ENCODE data around the gene EEFSEC.
A peak's percentile ranks its signal among the peaks of the same experiment; 100 is the strongest.

EEFSEC gene

DNA sequence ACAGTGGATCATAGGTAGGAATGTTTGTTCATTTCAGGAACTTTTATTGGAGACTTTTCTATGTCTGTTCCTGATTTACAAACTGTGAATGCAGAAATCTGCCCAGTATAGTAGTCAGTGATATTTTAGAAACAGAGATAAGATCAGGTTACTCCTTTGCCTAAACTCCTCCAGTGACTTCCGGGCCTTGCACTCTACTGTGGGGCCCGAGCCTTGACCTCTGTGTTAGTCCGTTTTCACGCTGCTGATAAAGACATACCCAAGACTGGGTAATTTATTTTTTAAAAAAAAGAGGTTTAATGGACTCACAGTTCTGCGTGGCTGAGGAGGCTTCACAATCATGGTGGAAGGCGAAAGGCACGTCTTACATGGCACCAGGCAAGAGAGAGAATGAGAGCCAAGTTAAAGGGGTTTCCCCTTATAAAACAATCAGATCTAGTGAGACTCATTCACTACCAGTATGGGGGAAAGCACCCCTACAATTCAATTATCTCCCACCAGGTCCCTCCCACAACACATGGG lies 186.3 kb downstream of the EEFSEC start:
- no peak for DNase-seq

DNA sequence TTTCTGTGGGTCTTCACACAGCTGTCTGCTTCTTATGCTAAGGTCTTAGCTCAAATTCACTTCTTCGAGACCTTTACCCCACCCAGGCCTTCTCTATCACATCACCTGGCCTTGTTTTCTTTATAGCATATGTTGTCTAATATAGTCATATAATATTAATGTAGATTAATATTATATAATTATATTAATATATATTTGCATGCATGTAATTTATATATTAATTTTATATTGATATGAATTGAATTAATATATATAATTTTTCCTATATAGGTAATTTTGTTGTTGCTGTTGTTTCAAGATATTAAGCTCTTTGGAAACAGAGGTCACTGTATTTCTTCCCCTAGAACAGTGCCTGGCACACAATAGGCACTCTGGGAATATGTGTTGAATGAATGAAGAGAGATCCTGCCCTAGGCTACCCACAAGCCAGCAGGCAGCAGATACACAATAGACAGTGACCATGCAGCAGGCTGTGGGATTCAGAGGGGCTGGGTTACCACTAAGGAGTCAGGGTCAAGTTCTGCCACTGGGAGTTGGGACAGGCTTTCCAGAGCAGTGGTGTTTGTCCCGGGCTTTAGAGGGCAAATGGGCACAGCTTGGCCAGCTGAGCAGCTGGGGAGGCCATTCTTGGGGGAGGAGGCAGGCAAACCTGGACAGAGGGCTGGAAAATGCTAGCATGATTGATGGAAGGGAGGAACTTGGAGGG lies 187.1 kb downstream of the EEFSEC start:
- DNase-seq, result no peak

DNA sequence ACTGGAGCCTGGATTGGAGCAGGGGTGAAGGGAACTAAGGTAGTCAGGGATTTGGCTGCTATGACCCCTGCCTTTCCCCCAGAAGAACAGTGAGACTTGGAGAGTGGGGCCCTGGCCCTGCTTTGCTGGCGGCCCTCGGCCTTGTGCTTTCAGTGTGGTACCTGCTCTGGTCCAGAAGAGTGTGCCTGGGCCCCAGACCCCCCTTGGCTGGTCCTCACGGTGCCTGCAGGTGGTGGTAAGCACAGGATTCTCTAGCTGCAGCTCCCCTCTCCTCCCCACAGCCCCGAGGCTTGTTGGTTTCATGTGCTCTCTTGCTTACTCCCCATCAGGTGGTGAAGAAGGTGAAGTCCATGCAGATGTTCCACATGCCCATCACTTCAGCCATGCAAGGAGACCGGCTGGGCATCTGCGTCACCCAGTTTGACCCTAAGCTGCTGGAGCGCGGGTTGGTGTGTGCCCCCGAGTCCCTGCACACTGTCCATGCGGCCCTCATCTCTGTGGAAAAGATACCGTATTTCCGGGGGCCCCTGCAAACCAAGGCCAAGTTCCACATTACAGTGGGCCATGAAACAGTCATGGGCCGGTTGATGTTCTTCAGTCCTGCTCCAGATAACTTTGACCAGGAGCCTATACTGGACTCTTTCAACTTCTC lies 187.7 kb downstream of the EEFSEC start:
- no peak for DNase-seq

GRCh38 chr3:128341659-128342395 lies 188.5 kb downstream of the EEFSEC start:
- no peak for DNase-seq

DNA sequence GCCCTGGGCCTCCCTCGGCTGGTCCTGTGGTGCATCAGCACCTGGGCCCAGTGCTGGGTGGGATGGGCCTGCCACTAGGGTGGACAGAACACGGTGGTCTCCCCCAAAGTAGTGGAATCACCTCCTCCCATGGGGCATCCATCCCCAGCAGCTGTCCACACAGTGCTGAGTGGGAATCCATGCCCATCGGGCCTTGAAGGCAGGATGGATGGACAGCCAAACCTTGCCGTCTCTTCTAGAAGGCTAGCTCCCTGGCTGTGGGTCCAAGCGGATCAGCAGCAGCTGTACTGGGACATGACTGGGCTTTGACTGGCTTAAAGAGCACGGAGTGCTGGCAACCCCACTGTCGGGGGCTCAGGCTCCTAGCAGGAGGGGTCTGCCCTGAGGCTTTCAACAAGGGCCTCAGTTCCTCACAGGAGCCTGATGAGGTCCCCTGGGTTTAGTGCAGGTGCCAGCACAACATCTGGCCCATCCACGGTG lies 189.5 kb downstream of the EEFSEC start:
- no peak for DNase-seq

GRCh38 chr3:128343287-128344051 lies 190.2 kb downstream of the EEFSEC start:
- DNase-seq, result peak; percentile 44

GRCh38 chr3:128344052-128344735 lies 190.9 kb downstream of the EEFSEC start:
- no peak for DNase-seq

DNA sequence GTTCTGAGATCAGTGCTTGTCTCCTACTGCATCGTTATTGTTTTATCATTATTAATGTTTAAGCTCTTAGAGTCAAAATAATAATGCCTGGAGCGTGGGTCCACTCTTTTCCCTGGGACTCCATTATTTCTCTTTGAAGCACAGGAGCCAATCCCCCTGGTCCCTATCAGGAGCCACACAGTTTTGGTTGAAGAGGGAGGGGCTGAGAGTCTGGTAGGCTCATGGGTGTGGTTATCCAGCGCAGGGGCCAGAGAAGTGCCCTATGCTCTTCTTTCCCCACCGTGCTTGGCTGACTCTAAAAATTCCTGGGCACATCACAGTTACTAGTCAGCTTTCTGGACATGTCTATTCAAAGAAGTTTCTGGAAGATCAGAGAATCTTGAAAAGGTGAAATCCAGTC lies 191.9 kb downstream of the EEFSEC start:
- DNase-seq, result no peak

DNA sequence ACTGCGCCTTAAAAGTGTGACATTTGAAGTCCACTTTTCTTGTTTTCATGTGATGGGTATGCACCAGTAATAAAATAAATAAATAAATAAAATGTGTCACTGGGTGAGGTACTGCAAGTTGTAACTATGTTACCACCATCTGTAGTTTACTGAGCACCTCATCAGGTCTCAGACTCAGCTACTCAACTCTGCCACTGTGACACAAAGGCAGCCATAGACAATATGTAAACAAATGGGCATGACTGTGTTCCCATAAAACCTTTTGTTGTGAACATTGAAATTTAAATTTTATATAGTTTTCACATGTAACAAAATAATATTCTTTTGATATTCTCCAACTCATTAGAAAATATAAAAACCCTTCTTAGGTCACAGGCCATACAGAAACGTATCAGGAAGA lies 193.3 kb downstream of the EEFSEC start:
- no peak for DNase-seq

- DNase-seq, result no peak
These were observed 194.0 kb downstream of the EEFSEC start for GRCh38 chr3:128347282-128347681.

GRCh38 chr3:128348075-128348474 lies 194.8 kb downstream of the EEFSEC start:
- DNase-seq, result no peak

DNA sequence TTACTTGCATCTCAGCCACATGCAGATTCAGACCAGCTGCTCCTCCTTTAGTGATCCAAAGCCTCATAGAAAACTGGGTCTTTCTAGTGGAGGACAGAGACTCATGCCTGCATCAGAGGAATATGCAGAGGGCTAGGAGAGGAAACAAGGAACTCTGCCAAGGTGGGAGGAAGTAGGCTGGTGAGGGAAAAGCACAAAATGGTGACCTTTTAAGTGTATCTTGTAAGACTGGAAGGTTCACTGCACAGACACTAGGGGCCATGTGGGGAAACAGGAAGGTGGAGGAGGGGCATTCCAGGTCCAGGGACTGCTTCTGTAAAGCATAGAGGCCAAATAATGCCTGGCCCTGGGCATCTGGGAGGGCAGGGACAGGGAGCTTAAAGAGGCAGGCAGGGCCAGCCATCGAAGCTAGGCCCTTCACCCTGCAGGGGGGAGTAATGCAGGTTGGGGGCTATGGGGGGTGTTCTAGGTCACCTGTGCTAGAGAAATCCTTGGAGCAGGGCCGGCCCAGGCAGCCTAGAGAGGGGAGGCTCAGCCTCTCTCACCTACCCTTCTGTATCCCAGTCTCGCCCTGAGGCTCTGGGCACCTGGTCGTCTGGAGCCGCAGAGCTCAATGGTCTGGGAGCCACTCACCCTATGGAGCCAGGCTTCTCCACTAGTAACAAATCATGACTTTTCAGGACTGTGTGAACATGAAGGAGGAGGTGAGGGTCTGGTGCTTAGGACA lies 195.7 kb downstream of the EEFSEC start:
- no peak for DNase-seq

GRCh38 chr3:128349963-128350599 lies 196.8 kb downstream of the EEFSEC start:
- peak; percentile 29 for DNase-seq

GRCh38 chr3:128351546-128351945 lies 198.3 kb downstream of the EEFSEC start:
- DNase-seq, result peak; percentile 91

DNA sequence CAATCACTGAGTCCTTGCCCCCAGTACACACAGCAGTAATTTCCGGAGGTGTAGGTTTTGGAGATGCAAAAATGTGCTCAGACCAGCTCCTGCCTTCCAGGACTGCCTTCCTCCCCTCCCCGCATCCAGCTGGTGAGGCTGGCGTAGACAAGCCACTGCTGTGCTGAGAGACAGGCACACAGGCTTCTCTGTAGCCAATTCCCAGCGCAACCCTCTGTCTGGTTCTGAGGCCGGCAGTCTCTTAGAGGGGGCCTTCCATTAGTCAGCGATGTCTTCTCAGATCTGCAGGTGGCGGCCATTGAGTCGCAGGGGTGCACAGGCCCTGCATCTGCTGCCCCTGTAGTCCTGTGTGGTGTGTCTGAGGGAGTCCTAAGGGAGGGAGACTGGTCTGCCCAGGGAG lies 199.0 kb downstream of the EEFSEC start:
- DNase-seq, result no peak

DNA sequence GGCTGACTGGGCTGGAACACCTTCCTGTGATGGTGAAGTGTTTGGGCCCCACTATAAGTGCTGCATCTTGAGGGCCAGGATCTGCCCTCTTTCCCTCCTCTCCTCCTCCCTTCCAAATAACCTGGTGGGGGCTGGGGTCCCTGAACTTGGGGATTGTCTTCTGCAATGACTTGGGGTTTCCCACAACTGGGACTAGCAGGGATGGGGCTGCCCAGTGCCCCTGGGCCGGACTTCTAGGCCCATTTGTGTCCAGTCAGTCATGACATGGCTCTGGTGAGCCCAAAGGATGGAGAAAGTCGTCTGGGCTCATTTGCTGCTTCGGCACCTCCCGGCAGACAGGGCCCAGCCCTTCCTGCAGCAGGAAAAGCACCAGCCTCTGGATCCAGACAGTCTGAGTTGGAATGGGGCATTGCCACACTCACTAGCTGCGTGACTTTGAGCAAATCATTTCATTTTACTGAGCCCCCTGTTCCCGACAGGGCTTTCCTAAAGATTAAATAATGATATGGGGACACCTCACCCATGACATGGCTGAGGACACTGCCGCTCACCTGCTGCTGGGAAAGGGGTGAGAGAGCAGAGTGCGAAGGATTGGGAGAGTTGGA lies 200.2 kb downstream of the EEFSEC start:
- no peak for DNase-seq

DNA sequence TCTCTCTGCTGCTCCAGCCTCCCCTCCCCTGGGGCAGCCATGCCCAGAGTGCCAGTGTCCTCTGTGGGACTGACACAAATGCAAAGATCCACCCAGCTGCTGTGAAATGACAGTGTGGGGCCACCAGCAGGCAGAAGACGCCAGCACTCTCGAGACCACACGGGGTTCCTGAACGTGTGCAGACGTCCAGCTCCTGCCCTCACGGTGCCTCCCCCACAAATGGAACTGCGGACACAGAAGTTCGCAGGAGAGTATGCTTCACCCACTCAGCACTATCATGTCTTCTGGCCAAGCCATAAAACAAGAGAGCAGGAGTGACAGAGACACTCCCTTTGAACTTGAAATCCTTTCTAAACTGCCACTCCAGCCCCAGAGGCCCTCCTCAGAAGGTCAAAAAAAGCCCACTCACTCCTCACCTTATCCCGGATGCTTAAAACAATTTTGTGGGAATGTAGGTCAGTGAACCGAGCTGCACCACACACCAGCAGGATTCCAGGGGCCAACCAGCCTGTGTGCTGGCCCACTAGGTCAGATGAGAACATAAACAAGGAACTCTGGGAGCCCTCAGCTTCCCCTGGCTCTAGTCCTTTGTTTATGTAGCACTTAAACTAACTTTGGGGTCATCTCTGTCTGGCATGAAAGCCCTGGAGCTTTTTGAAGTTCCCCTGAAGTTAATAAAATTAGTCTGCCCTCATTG lies 200.9 kb downstream of the EEFSEC start:
- no peak for DNase-seq

DNA sequence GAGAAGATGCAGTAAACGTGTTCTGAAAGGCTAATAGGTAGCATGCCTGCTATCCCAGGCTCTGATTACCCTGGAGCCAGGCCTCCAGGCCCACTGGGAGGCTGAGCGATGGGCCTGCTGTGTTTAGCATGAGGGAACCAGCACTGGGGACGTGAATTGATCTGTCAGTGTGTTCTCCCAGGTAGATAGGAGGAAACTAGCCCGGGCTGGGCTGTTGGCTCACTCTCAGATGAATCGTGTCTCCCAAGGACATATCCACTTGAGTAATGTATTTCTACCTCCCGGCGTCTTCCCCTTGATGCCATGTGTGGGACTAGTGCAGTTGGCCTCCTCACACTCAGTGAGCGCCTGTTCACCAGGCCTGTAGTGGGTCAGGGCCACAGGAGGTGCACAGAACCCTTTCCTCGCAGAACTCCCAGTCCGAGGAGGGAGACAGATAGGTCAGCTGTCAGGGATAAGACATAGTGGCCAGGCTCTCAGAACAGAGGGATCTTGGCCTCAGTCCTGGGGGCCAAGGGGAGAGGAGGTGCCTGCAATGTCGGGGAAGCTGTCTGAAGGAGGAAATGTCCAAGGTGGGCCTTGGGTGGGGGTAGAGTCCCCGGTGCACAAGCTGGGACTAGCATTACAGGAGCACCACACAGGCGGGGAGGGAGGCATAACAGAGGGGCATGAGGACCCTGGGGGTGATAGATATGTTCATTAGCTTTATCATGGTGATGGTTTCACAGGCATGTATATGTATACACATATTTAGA lies 201.7 kb downstream of the EEFSEC start:
- no peak for DNase-seq

DNA sequence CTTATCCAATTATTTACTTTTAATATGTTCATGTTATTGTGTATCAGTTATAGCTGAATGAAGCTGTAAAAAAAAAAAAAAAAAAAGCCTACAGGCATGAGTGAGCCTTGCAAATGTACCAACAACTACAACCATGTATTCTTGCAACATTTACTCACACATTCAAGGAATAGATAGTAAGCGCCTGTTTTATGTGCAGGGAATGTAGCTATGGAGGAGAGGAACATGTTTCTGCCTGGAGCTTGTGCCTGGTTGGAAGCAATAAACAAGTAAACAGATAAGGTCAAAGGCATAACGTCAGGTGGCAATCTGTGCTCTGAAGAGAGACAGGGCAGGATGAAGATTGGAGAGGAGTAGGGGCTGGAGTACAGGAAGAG lies 202.2 kb downstream of the EEFSEC start:
- no peak for DNase-seq

Data from NCI-H774 (cell line).